ENCODE results near the gene MYT1. TPM values are rescaled to one million over a fixed set of nuclear protein-coding genes. Genes with fewer than 3 reads are reported as not detected.
A peak's percentile ranks its signal among the peaks of the same experiment; 100 is the strongest.

Gene MYT1
- total RNA-seq, 3 donors from 2014 or later, result under 0.01 TPM; not detected in 2

DNA sequence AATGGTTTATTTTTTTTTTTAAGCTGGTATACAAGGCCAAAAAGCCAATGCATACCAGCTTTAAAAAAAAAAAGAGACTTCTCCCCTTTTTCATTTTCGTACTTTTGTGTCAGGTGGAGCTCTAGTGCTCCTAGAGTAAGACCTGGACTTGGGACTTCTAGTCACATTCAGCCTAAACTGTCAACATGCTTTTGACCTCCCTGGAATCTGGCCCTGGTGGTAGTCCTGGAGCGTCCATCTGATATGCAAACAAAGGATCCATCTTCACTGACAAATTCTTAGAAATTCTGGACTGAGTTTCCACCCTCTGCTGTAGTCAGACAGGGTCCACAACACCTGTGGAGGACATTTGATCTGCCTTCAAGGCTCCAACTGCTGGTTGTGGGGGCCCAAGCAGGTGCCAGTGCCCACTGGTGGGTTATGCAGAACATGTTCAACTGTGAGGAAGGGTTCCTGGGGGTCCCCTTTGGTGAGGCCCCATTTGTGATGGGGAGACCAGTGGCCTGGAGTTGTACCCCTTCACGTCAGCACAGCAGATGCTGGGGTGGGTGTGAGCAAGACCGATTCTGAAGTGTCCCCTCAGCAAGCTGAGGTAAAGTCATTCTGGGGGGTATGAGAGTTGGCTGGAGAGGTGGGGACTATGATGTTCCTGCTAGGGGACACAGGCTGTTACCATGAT is 78.7 kb downstream of the MYT1 start:
- Histone ChIP-seq H3K4me1 (no peaks in the 10 kb centered on the region), H3K27ac (no peak overlapping the region), H3K4me3 (no peak overlapping the region), H3K27me3 (peaks cover 0 to 12% of the 10 kb centered on the region in 2 donors), H3K36me3 (no peaks in the 10 kb centered on the region), H3K9me3 (no peaks in the 10 kb centered on the region)
- TF ChIP-seq POLR2AphosphoS5 (IDR thresholded peaks at IDR 0.05), result no peak
- TF ChIP-seq, protein P1, sequence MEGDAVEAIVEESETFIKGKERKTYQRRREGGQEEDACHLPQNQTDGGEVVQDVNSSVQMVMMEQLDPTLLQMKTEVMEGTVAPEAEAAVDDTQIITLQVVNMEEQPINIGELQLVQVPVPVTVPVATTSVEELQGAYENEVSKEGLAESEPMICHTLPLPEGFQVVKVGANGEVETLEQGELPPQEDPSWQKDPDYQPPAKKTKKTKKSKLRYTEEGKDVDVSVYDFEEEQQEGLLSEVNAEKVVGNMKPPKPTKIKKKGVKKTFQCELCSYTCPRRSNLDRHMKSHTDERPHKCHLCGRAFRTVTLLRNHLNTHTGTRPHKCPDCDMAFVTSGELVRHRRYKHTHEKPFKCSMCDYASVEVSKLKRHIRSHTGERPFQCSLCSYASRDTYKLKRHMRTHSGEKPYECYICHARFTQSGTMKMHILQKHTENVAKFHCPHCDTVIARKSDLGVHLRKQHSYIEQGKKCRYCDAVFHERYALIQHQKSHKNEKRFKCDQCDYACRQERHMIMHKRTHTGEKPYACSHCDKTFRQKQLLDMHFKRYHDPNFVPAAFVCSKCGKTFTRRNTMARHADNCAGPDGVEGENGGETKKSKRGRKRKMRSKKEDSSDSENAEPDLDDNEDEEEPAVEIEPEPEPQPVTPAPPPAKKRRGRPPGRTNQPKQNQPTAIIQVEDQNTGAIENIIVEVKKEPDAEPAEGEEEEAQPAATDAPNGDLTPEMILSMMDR (IDR thresholded peaks at IDR 0.05), result no peak
- no peak for TF ChIP-seq POLR2A (IDR thresholded peaks at IDR 0.05)
- intact Hi-C loops (cut with DNase I; ENCODE audit: low total_unique reads), result no loop called here
- peak in 1 of 2 donors; percentile 9 for DNase-seq (ENCODE audit: low spot score in 2 of 2)

DNA sequence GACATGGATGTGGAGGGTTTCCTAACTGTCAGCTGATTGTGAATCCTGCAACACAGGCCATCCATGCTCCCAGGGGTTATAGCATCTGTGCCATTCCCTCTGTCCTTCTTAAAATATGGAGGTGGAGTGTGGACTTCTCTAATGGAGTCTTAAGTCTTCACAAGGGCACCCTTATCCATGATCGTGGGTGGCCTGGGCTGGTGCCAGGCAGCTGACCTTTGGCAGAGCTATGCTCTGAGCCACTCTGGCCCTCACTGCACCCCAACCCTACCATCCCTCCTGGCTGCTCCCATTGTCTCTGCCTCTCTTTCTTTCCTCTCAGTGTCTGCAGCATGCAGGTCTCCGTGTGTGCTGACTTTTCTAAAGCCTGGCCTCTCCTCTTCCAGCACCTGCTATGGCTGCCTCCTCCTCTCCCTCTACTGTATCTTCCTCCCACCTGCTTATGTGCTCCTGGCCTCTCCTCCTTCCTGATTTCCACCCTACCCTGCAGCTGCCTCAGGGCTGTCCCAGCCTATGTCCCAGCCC is 80.1 kb downstream of the MYT1 start:
- no peak overlapping the region for H3K27ac ChIP-seq
- TF ChIP-seq POLR2AphosphoS5 (IDR thresholded peaks at IDR 0.05), result no peak
- TF ChIP-seq, protein P1 (IDR thresholded peaks at IDR 0.05), result no peak
- no peak for TF ChIP-seq POLR2A (IDR thresholded peaks at IDR 0.05)
- H3K9me3 ChIP-seq, result no peaks in the 10 kb centered on the region
- DNase-seq (ENCODE audit: low spot score in 2 of 2), result peak in 1 of 2 donors; percentile 5
- intact Hi-C loops (cut with DNase I; ENCODE audit: low total_unique reads), result no loop called here
- no peaks in the 10 kb centered on the region for H3K36me3 ChIP-seq
- H3K27me3 ChIP-seq, result peaks cover 0 to 12% of the 10 kb centered on the region in 2 donors
- H3K4me1 ChIP-seq, result no peaks in the 10 kb centered on the region
- no peak overlapping the region for H3K4me3 ChIP-seq

DNA sequence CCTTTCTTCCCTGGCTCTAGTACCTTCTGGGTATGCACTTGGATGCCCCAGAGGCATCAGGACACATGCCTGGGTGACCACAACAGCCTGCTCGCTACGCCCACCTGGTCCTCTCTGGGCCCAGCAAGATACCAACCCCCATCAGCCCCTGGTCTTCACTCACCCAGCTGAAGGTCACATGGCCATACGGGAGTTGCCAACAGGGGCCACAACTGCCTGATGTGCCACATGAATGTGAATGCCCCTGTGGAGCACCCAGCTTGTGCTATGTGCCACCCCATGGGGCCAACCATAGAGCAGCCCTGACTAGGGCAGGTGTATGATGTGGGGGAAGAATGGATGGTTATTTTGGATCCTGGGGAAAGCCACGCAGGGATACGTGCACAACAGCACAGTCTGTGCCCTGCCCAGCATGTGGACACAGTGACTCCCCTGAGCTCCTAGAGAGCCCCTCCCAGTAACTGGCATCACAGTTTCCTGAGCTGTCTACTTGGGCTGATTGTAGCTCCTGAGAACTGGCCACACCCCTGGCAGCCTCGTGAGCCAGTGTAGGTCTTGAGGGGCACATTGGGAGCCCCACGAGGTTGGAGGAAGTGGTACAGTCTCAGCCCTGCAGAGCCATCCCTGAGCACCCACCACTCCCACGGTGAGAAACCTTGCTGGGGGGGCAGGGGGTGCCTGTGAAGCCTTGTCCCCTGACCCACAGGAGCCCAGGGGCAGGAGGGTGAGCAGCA is 80.8 kb downstream of the MYT1 start:
- H3K36me3 ChIP-seq, result no peaks in the 10 kb centered on the region
- DNase-seq (ENCODE audit: low spot score in 2 of 2), result peak in 1 of 2 donors; percentile 14
- H3K27ac ChIP-seq, result no peak overlapping the region
- H3K4me1 ChIP-seq, result no peaks in the 10 kb centered on the region
- H3K4me3 ChIP-seq, result no peak overlapping the region
- peaks cover 0 to 12% of the 10 kb centered on the region in 2 donors for H3K27me3 ChIP-seq
- TF ChIP-seq, protein P1 (IDR thresholded peaks at IDR 0.05), result no peak
- no peak for TF ChIP-seq POLR2A (IDR thresholded peaks at IDR 0.05)
- TF ChIP-seq POLR2AphosphoS5 (IDR thresholded peaks at IDR 0.05), result no peak
- intact Hi-C loops (cut with DNase I; ENCODE audit: low total_unique reads), result no loop called here
- no peaks in the 10 kb centered on the region for H3K9me3 ChIP-seq

DNA sequence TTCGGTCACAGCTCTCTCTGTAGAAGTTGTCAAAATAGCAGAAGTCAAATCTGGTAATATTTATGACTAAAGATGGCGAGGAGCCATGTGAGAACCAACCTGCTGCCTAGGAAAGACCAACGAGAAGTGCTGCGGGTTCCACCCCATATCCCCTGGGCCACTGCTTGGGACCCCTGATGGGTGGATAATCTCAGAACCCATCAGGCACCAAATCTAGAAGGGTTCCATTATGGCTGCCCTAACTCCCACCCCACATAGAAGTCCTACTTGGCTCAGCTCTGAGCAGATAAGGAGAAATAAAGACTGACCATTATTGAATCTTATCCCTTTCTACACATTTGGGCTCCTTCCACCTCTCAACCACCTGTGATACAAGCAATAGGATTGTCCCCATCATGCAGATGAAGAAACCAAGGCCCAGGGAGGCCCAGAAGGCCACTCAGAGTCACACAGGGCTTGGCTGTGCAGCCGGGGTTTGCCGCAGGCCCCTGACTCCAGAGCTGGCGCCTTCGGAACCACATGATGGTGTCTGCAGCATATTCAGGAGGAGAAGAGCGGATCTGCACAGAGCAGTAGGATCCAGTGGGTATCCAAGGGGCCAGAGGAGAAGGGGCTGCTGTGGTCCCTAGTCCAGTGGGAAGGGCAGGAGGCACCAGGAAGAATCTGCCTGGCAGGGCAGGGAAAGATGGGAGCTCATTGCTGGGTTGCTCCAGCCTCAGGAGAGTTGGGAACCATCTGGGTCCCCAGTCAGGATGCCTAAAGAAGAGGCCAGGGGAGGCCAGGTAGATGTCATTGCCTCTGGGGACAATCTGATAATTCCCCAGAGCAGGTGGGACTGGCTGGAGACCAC is 81.7 kb downstream of the MYT1 start:
- H3K9me3 ChIP-seq, result no peaks in the 10 kb centered on the region
- TF ChIP-seq POLR2A (IDR thresholded peaks at IDR 0.05) (no peak), POLR2AphosphoS5 (IDR thresholded peaks at IDR 0.05) (no peak)
- TF ChIP-seq, protein P1 (IDR thresholded peaks at IDR 0.05), result no peak
- H3K27me3 ChIP-seq, result peaks cover 0 to 12% of the 10 kb centered on the region in 2 donors
- no peak overlapping the region for H3K27ac ChIP-seq
- intact Hi-C loops (cut with DNase I; ENCODE audit: low total_unique reads), result no loop called here
- H3K36me3 ChIP-seq, result no peaks in the 10 kb centered on the region
- no peak overlapping the region for H3K4me3 ChIP-seq
- DNase-seq (ENCODE audit: low spot score in 2 of 2), result peak in 1 of 2 donors; percentile 20
- no peaks in the 10 kb centered on the region for H3K4me1 ChIP-seq

All from breast epithelium (tissue), 4 donors.